Measurements from ENCODE around the gene CHM.

Gene CHM

GRCh38 chrX:85903692-85904471, 143.5 kb downstream of the CHM start:
- DNase-seq: no peak

DNA sequence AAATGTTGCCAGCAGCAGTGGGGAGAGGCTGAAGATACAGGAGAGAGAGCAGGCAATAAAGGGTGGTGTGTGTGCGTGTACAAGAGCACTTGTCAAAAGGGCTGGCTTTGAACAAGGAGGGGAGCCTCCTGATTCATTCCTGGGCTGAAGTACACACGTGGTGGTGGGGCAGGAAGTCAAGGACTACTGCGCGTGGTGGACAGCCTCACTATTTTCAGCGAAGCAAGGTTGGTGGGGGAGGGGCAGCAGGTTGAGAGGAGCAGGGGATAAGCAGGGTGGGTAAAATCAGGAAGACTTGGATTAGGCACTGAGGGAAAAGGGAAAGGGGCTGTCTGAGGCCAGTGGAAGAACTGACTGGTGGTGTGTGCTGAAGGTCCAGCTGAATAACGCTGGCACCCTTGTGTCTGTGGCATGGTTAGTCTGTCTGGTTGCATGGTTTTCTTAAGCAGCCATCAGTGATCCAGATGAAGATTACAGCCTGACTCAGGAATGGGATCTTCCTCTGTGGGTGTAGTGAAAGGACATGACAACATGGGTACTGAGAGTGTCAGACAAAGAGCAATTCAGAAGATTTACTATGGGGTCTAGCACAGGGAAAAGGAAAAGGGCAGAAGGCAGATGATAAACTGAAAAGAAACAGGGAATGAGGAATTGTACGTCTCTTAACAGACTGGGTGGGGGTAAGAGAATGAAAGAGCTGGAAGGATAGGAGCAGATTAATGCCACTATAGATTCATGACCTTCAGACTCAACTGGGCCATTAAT, 149.8 kb downstream of the CHM start:
- DNase-seq: no peak

GRCh38 chrX:85882601-85883000, 164.8 kb downstream of the CHM start:
- DNase-seq: no peak

DNA sequence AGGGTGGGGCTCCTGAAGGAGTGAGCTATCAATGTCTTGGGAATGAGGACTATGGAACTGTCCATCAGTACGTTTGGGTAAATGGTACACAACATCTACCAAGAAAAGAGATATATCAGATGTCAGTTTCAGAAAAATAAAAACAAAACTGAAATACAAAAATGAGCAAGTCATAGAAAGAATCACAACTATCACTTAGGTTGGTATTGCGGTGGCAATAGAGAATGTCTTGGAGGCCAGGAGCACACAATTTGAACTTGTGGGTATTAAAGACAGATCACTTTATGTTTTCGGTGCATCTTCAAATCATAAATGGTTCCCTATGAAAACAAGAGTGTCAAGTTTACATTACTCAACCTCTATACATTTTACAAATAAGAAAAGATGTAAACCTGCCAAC, 176.8 kb downstream of the CHM start:
- DNase-seq: no peak

- DNase-seq: no peak
Measured at GRCh38 chrX:85865324-85865723, 182.0 kb downstream of the CHM start.

DNA sequence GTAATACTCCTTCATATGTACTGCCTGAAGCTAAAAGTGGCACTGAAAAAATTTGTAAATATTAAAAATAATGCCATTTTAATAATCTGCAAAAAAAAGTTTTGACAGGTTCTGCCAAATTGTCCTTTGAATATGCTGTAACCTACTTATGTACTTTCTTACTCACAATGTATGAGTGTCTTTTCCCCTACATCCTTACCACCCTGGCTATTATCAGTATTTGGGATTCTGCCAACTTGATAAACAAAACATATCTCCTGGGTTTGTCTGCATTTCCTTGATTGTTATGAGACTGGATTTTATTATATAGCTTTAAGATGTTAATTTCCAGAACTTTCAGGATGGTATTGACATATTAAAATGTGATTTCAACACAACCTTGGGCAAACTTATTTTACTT, 187.9 kb downstream of the CHM start:
- DNase-seq: no peak

GRCh38 chrX:85851418-85851817, 195.9 kb downstream of the CHM start:
- no peak for DNase-seq

DNA sequence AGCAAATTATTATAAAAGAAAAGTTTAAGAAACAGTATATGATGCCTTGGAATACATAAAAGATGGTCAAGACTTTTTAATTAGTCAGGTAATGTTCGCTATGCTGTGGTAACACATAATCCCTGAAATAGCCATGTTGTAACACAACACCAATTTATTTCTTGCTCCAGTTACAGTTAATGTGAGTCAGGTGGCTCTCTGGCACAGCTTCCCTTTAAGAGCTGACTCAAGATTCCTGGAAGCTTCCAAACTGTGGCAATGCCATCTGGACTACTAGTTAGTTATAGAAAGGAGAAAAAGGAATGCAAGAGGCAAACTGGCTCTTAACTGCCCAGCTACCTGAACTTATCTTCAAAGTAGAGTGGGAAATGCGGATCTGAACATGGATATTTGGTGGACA, 210.5 kb downstream of the CHM start:
- DNase-seq: no peak

DNA sequence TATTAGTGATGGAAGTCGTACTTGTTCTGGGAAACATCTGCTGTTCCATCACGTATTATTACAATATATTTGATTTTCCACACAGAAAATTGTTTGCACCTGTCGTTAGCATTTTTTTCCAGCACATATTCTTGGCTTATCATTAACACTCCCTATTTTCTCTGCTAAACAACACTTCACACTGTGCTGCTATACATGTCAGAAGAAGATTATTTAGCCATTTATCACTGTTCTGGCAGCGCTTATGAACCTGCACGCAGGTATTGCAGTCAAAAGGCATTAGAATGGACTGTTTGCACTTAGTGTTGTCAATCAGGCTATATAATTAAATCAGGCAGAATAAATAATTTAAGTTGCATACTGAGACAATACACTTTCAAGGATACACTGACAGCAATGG, 218.6 kb downstream of the CHM start:
- DNase-seq: no peak

DNA sequence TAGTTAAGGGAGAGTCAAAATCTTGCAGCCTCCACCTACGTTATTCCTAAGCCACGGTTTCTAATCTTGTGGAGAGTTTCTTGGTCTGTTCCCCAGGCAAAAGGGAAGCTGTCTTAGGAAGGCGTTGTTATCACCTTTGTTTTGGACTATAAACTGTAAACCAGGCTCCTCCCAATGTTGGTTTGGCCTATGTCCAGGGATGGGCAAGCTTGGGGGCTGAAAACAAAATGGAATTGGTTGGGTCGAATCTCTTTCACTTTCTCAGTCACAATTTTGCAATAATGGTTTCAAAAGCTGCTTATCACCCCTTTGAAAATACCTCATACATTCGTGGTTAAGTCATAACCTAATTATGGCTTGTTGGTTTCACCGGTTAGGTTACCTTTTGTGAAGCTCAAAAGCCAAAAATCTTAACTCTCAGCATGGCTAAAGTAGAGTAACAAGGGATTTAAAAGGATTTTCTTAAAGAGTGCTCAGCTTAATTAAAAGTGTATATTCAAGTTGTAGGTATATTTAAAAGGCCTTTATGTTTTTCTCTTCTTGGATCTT, 232.1 kb downstream of the CHM start:
- DNase-seq: no peak
